ENCODE data around the gene AP2S1.
"Not testable (repeated sequence)": the region's sequence is repeated elsewhere in the genome, so short reads cannot be mapped to it uniquely, and the experiment has no call there.

The AP2S1 gene

GRCh38 chr19:46840498-46840942 lies 10.1 kb downstream of the AP2S1 start:
- DNase-seq = peak; percentile 51

GRCh38 chr19:46839752-46840497 lies 10.7 kb downstream of the AP2S1 start:
- DNase-seq = no peak

- DNase-seq = no peak
Measured at GRCh38 chr19:46838160-46838559, 12.5 kb downstream of the AP2S1 start.

- no peak for DNase-seq
Measured at GRCh38 chr19:46834984-46835383, 15.7 kb downstream of the AP2S1 start.

- DNase-seq = no peak
Measured at GRCh38 chr19:46834121-46834520, 16.5 kb downstream of the AP2S1 start.

GRCh38 chr19:46830864-46831263 lies 19.8 kb downstream of the AP2S1 start:
- no peak for DNase-seq

- no peak for DNase-seq
Measured at GRCh38 chr19:46828484-46828883, 22.2 kb downstream of the AP2S1 start.

- DNase-seq = no peak
Measured at GRCh38 chr19:46825731-46826055, 25.0 kb downstream of the AP2S1 start.

GRCh38 chr19:46824890-46825730 lies 25.5 kb downstream of the AP2S1 start:
- no peak for DNase-seq

- DNase-seq = no peak
Measured at GRCh38 chr19:46823049-46823448, 27.6 kb downstream of the AP2S1 start.

GRCh38 chr19:46822410-46822787 lies 28.2 kb downstream of the AP2S1 start:
- DNase-seq = not testable (repeated sequence)

- DNase-seq = no peak
Measured at GRCh38 chr19:46821512-46822409, 28.9 kb downstream of the AP2S1 start.

GRCh38 chr19:46818812-46819211 lies 31.8 kb downstream of the AP2S1 start:
- no peak for DNase-seq

- no peak for DNase-seq
Measured at GRCh38 chr19:46815833-46816627, 34.6 kb downstream of the AP2S1 start.

- DNase-seq = peak; percentile 27
Measured at GRCh38 chr19:46813839-46814358, 36.7 kb downstream of the AP2S1 start.

- no peak for DNase-seq
Measured at GRCh38 chr19:46812977-46813838, 37.4 kb downstream of the AP2S1 start.

- no peak for DNase-seq
Measured at GRCh38 chr19:46809534-46810272, 40.9 kb downstream of the AP2S1 start.

GRCh38 chr19:46806656-46807055 lies 44.0 kb downstream of the AP2S1 start:
- DNase-seq = no peak

- not testable (repeated sequence) for DNase-seq
Measured at GRCh38 chr19:46804432-46804831, 46.2 kb downstream of the AP2S1 start.

GRCh38 chr19:46803555-46803954 lies 47.1 kb downstream of the AP2S1 start:
- no peak for DNase-seq
